ENCODE results near the gene CHAF1A. TPM values are rescaled to one million over a fixed set of nuclear protein-coding genes. Genes with fewer than 3 reads are reported as not detected.

Gene CHAF1A
- total and polyA plus RNA-seq, 2 of the 8 experiments (the other 6 are each of a cell fraction or from before 2014, with no cell fraction given) = 122 to 147 TPM

- H3K4me3 ChIP-seq (ENCODE audit: extremely low read depth in 1 of 4, insufficient read depth in 2 of 4, low read depth in 3 of 4, low read length in 4 of 4) = no peak overlapping the region
- no peak overlapping the region for H3K14ac ChIP-seq (ENCODE audit: insufficient read length)
- no peak overlapping the region for H2BK20ac ChIP-seq (ENCODE audit: low read length)
- 0 out of 4 replicates have a peak, but pooled peaks cover 0 to 3% of the 10 kb centered on the region in 2 experiments for H3K79me2 ChIP-seq (ENCODE audit: control insufficient read depth in 1 of 2, insufficient read depth in 2 of 2, low read length in 2 of 2)
- no peak overlapping the region for H4K8ac ChIP-seq (ENCODE audit: extremely low read depth, insufficient read depth, low read length)
- POLR2A ChIA-PET (ENCODE audit: partially characterized antibody) = interaction anchor here (1.4 kb wide), 1 partner anchor 30 kb away, joined by 3 read pairs; the partner anchor contains the start of gene PLIN4
- no peak overlapping the region for H3K4me2 ChIP-seq (ENCODE audit: insufficient read depth in 1 of 2, low read depth in 2 of 2, low read length in 2 of 2)
- no peak overlapping the region for H3K4ac ChIP-seq (replicated peaks; ENCODE audit: insufficient read length, low read depth, low read length)
- H2BK120ac ChIP-seq (replicated peaks; ENCODE audit: low read depth, low read length) = no peak overlapping the region
- no peak overlapping the region for H2AK5ac ChIP-seq (ENCODE audit: low read depth, low read length)
- H2BK5ac ChIP-seq (ENCODE audit: low read depth, low read length) = no peak overlapping the region
- no peak overlapping the region for H4K5ac ChIP-seq (ENCODE audit: insufficient read length, low read depth, low read length)
- no peaks in the 10 kb centered on the region; a peak in 1 of 7 replicates for H3K27me3 ChIP-seq (replicated peaks in 1 of 4; ENCODE audit: control insufficient read depth in 3 of 4, extremely low read depth in 1 of 4, insufficient read depth in 3 of 4, low read length in 3 of 4)
- no peak overlapping the region for H2BK12ac ChIP-seq (ENCODE audit: low read depth, low read length)
- WGBS, 2 experiments (ENCODE audit: extremely low coverage in 1 of 2, insufficient coverage in 1 of 2, insufficient read length in 1 of 2, insufficient replicate concordance in 2 of 2, low coverage in 1 of 2, low lambda C conversion rate in 2 of 2, missing lambda C conversion rate in 1 of 2) = 92% methylated on average over 29 of the region's 29 CpGs; no CpG with 5 or more reads in 1 of the 2 experiments
- CTCF ChIA-PET (ENCODE audit: partially characterized antibody) = interaction anchor here (0.6 kb wide), 1 partner anchor 52 kb away, joined by 3 read pairs; no protein-coding TSS in a partner anchor
- no peak overlapping the region for H2AFZ ChIP-seq (ENCODE audit: low read length)
- H3K27ac ChIP-seq (ENCODE audit: low read depth, low read length) = no peak overlapping the region
- DNase-seq (ENCODE audit: low read depth in 1 of 2, low spot score in 2 of 2) (no peak), FAIRE-seq (no peak)
- no peak overlapping the region; a peak in 1 of 7 replicates for H3K9ac ChIP-seq (replicated peaks in 1 of 4; ENCODE audit: extremely low read depth in 1 of 4, low read depth in 3 of 4, low read length in 3 of 4)
- peaks cover 7% of the 10 kb centered on the region for H3K79me1 ChIP-seq (ENCODE audit: low read depth, low read length)
- H2BK15ac ChIP-seq (ENCODE audit: low read length) = no peak overlapping the region
- H3K36me3 ChIP-seq (ENCODE audit: control insufficient read depth in 2 of 4, insufficient read depth in 4 of 4, low read length in 3 of 4) = peaks cover 5 to 51% (median 31%) of the 10 kb centered on the region in 4 experiments; a peak in 6 of 8 replicates
- H3K9me3 ChIP-seq (ENCODE audit: insufficient read depth in 2 of 2, low read depth in 1 of 2, low read length in 1 of 2) = no peaks in the 10 kb centered on the region
- no peak overlapping the region for H3K56ac ChIP-seq (replicated peaks; ENCODE audit: insufficient read length, low read depth, low read length)
- no peak overlapping the region for H3K18ac ChIP-seq (ENCODE audit: extremely low read depth, low read length)
- H4K20me1 ChIP-seq (replicated peaks in 1 of 2; ENCODE audit: control insufficient read depth in 1 of 2, insufficient read depth in 2 of 2, low read length in 2 of 2) = peaks cover 8 to 22% of the 10 kb centered on the region in 2 experiments
- no peaks in the 10 kb centered on the region for H3K4me1 ChIP-seq (replicated peaks in 1 of 4; ENCODE audit: control insufficient read depth in 3 of 4, insufficient read depth in 4 of 4, low read length in 3 of 4)
- no peak overlapping the region for H3K23ac ChIP-seq (ENCODE audit: insufficient read length)
- H3K23me2 ChIP-seq (ENCODE audit: low read depth, low read length) = peaks cover 10% of the 10 kb centered on the region; the same call in 1 of the 2 replicates
- H4K91ac ChIP-seq (replicated peaks; ENCODE audit: insufficient read length, low read length) = no peak overlapping the region
- TF ChIP-seq E2F6 (IDR thresholded peaks at IDR 0.05) (no peak), RFX5 (IDR thresholded peaks at IDR 0.05; ENCODE audit: borderline replicate concordance, low read depth, low read length) (no peak), PHF8 (conservative IDR thresholded peaks at IDR 0.05; ENCODE audit: low read depth, low read length) (no peak), POLR2A (IDR thresholded peaks at IDR 0.05; ENCODE audit: control extremely low read depth in 1 of 2, low read depth in 2 of 2, low read length in 2 of 2) (no peak), EP300 (IDR thresholded peaks at IDR 0.05; ENCODE audit: borderline replicate concordance in 1 of 2, low read depth in 2 of 2, low read length in 2 of 2) (no peak), USF2 (IDR thresholded peaks at IDR 0.05; ENCODE audit: low read length) (no peak), CHD1 (IDR thresholded peaks at IDR 0.05; ENCODE audit: low read depth, low read length) (no peak), RAD21 (IDR thresholded peaks at IDR 0.05 in 1 of 2, conservative IDR thresholded peaks at IDR 0.05 in 1 of 2; ENCODE audit: low read depth in 2 of 2, low read length in 2 of 2) (no peak), ATF2 (IDR thresholded peaks at IDR 0.05; ENCODE audit: low read length) (no peak)
These were observed 86.1 kb downstream of the CHAF1A start for GRCh38 chr19:4488496-4488895.
